ENCODE results near the gene SLC39A11.

Gene SLC39A11

GRCh38 chr17:72920513-72920912, 172.0 kb downstream of the SLC39A11 start:
- TF ChIP-seq NFIC (IDR thresholded peaks at IDR 0.05) (no peak), MAX (IDR thresholded peaks at IDR 0.05) (no peak), USF1 (IDR thresholded peaks at IDR 0.05) (no peak), CEBPB (IDR thresholded peaks at IDR 0.05) (no peak), TEAD4 (IDR thresholded peaks at IDR 0.05) (no peak), RAD21 (IDR thresholded peaks at IDR 0.05; ENCODE audit: low read depth) (no peak), TAF1 (IDR thresholded peaks at IDR 0.05; ENCODE audit: low read depth) (no peak), YY1 (IDR thresholded peaks at IDR 0.05; ENCODE audit: low read depth) (no peak), CREB1 (IDR thresholded peaks at IDR 0.05; ENCODE audit: low read depth) (no peak), EGR1 (IDR thresholded peaks at IDR 0.05) (no peak), EP300 (IDR thresholded peaks at IDR 0.05; ENCODE audit: borderline replicate concordance) (no peak), TCF12 (IDR thresholded peaks at IDR 0.05; ENCODE audit: low read depth) (no peak), FOXM1 (IDR thresholded peaks at IDR 0.05; ENCODE audit: borderline replicate concordance, low read depth) (no peak), ZBTB7A (IDR thresholded peaks at IDR 0.05; ENCODE audit: low read depth) (no peak)
- TF ChIP-seq, protein P1, sequence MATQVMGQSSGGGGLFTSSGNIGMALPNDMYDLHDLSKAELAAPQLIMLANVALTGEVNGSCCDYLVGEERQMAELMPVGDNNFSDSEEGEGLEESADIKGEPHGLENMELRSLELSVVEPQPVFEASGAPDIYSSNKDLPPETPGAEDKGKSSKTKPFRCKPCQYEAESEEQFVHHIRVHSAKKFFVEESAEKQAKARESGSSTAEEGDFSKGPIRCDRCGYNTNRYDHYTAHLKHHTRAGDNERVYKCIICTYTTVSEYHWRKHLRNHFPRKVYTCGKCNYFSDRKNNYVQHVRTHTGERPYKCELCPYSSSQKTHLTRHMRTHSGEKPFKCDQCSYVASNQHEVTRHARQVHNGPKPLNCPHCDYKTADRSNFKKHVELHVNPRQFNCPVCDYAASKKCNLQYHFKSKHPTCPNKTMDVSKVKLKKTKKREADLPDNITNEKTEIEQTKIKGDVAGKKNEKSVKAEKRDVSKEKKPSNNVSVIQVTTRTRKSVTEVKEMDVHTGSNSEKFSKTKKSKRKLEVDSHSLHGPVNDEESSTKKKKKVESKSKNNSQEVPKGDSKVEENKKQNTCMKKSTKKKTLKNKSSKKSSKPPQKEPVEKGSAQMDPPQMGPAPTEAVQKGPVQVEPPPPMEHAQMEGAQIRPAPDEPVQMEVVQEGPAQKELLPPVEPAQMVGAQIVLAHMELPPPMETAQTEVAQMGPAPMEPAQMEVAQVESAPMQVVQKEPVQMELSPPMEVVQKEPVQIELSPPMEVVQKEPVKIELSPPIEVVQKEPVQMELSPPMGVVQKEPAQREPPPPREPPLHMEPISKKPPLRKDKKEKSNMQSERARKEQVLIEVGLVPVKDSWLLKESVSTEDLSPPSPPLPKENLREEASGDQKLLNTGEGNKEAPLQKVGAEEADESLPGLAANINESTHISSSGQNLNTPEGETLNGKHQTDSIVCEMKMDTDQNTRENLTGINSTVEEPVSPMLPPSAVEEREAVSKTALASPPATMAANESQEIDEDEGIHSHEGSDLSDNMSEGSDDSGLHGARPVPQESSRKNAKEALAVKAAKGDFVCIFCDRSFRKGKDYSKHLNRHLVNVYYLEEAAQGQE (IDR thresholded peaks at IDR 0.05; ENCODE audit: low read depth): no peak

GRCh38 chr17:72916991-72917390, 175.5 kb downstream of the SLC39A11 start:
- TF ChIP-seq TEAD4 (IDR thresholded peaks at IDR 0.05): no peak
- no peak for TF ChIP-seq USF1 (IDR thresholded peaks at IDR 0.05)
- no peak for TF ChIP-seq RAD21 (IDR thresholded peaks at IDR 0.05; ENCODE audit: low read depth)
- TF ChIP-seq CEBPB (IDR thresholded peaks at IDR 0.05): no peak
- TF ChIP-seq EGR1 (IDR thresholded peaks at IDR 0.05): no peak
- no peak for TF ChIP-seq TAF1 (IDR thresholded peaks at IDR 0.05; ENCODE audit: low read depth)
- no peak for TF ChIP-seq CREB1 (IDR thresholded peaks at IDR 0.05; ENCODE audit: low read depth)
- TF ChIP-seq MAX (IDR thresholded peaks at IDR 0.05): no peak

DNA sequence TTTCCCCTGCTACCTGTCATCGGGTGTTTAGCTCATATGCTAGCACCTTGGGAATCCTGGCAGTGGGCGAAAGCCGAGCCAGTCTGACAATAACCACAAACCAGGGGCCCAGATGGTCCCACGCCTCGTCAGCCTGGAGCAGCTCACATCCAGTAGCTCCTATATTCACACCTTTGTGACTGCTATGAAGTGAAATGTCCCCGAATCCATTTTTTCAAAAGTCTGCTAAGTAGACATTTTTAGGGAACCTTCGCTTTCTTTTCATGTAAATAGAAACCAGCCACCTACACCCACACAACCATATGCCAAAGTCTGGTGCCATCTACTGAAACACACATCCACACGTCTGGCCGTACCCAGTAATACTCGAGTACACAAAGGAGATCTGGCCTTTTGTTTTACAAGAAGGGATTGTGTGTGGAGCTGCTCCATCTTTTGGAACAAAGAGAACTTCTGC, 176.8 kb downstream of the SLC39A11 start:
- no peak for TF ChIP-seq TEAD4 (IDR thresholded peaks at IDR 0.05)
- no peak for TF ChIP-seq TCF12 (IDR thresholded peaks at IDR 0.05; ENCODE audit: low read depth)
- TF ChIP-seq EP300 (IDR thresholded peaks at IDR 0.05; ENCODE audit: borderline replicate concordance): no peak
- no peak for TF ChIP-seq EGR1 (IDR thresholded peaks at IDR 0.05)

GRCh38 chr17:72913142-72913682, 179.3 kb downstream of the SLC39A11 start:
- no peak for TF ChIP-seq EGR1 (IDR thresholded peaks at IDR 0.05)
- TF ChIP-seq ZBTB7A (IDR thresholded peaks at IDR 0.05; ENCODE audit: low read depth): no peak
- TF ChIP-seq NFIC (IDR thresholded peaks at IDR 0.05): no peak
- no peak for TF ChIP-seq USF1 (IDR thresholded peaks at IDR 0.05)
- TF ChIP-seq CREB1 (IDR thresholded peaks at IDR 0.05; ENCODE audit: low read depth): no peak
- TF ChIP-seq, protein P1 (IDR thresholded peaks at IDR 0.05; ENCODE audit: low read depth): no peak
- no peak for TF ChIP-seq FOXM1 (IDR thresholded peaks at IDR 0.05; ENCODE audit: borderline replicate concordance, low read depth)

- TF ChIP-seq, protein P1 (IDR thresholded peaks at IDR 0.05; ENCODE audit: low read depth): no peak
- TF ChIP-seq MAX (IDR thresholded peaks at IDR 0.05) (no peak), RAD21 (IDR thresholded peaks at IDR 0.05; ENCODE audit: low read depth) (no peak), YY1 (IDR thresholded peaks at IDR 0.05; ENCODE audit: low read depth) (no peak), FOXM1 (IDR thresholded peaks at IDR 0.05; ENCODE audit: borderline replicate concordance, low read depth) (no peak), CREB1 (IDR thresholded peaks at IDR 0.05; ENCODE audit: low read depth) (no peak), EGR1 (IDR thresholded peaks at IDR 0.05) (no peak), TEAD4 (IDR thresholded peaks at IDR 0.05) (no peak), TCF12 (IDR thresholded peaks at IDR 0.05; ENCODE audit: low read depth) (no peak), EP300 (IDR thresholded peaks at IDR 0.05; ENCODE audit: borderline replicate concordance) (no peak), NFIC (IDR thresholded peaks at IDR 0.05) (no peak)
Measured at GRCh38 chr17:72906306-72906705, 186.2 kb downstream of the SLC39A11 start.
